ENCODE data around the gene WDR17. TPM values are rescaled to one million over a fixed set of nuclear protein-coding genes. Genes with fewer than 3 reads are reported as not detected.

WDR17 gene
- total and polyA plus RNA-seq, 2 donors (not counting 1 experiment from before 2014, with no cell fraction given): 1.7 to 4.5 TPM

GRCh38 chr4:176038789-176039188 lies 26.9 kb upstream of the WDR17 start:
- Histone ChIP-seq H4K20me1 (ENCODE audit: control insufficient read depth, extremely low read depth, insufficient read depth, low read length) (no peaks in the 10 kb centered on the region), H3K4me3 (replicated peaks in 1 of 4; ENCODE audit: control extremely low read depth in 1 of 4, insufficient read depth in 1 of 4, low read depth in 3 of 4, low read length in 4 of 4) (no peak overlapping the region), H3K4me1 (ENCODE audit: control insufficient read depth, extremely low read depth, insufficient read depth, low read length) (no peaks in the 10 kb centered on the region), H3K79me2 (ENCODE audit: control insufficient read depth, insufficient read depth, low read length) (no peaks in the 10 kb centered on the region), H3K36me3 (ENCODE audit: control insufficient read depth, insufficient read depth, low read length) (no peaks in the 10 kb centered on the region), H3K27me3 (ENCODE audit: control insufficient read depth, insufficient read depth, low read length) (no peaks in the 10 kb centered on the region), H3K9ac (ENCODE audit: insufficient read depth, low read length) (no peak overlapping the region), H2AFZ (ENCODE audit: low read length) (no peak overlapping the region), H3K27ac (ENCODE audit: insufficient read depth, low read length) (no peak overlapping the region), H3K4me2 (ENCODE audit: extremely low read depth, insufficient read depth, low read length) (no peak overlapping the region), H3K9me3 (ENCODE audit: control insufficient read depth, insufficient read depth, low read depth, low read length) (no peaks in the 10 kb centered on the region)
- TF ChIP-seq CTCF (conservative IDR thresholded peaks at IDR 0.05 in 1 of 2, IDR thresholded peaks at IDR 0.05 in 1 of 2; ENCODE audit: low read depth in 1 of 2, low read length in 2 of 2) (no peak), EZH2 (IDR thresholded peaks at IDR 0.05; ENCODE audit: low read length, missing control alignments) (no peak)
- DNase-seq (ENCODE audit: low read depth in 2 of 2): no peak

GRCh38 chr4:176042195-176042594 lies 23.4 kb upstream of the WDR17 start:
- no peak overlapping the region for H3K27ac ChIP-seq (ENCODE audit: insufficient read depth, low read length)
- H3K4me1 ChIP-seq (ENCODE audit: control insufficient read depth, extremely low read depth, insufficient read depth, low read length): no peaks in the 10 kb centered on the region
- H3K36me3 ChIP-seq (ENCODE audit: control insufficient read depth, insufficient read depth, low read length): no peaks in the 10 kb centered on the region
- no peak overlapping the region for H3K9ac ChIP-seq (ENCODE audit: insufficient read depth, low read length)
- no peak overlapping the region for H2AFZ ChIP-seq (ENCODE audit: low read length)
- H3K79me2 ChIP-seq (ENCODE audit: control insufficient read depth, insufficient read depth, low read length): no peaks in the 10 kb centered on the region
- H3K4me2 ChIP-seq (ENCODE audit: extremely low read depth, insufficient read depth, low read length): no peak overlapping the region
- no peaks in the 10 kb centered on the region for H4K20me1 ChIP-seq (ENCODE audit: control insufficient read depth, extremely low read depth, insufficient read depth, low read length)
- no peaks in the 10 kb centered on the region for H3K9me3 ChIP-seq (ENCODE audit: control insufficient read depth, insufficient read depth, low read depth, low read length)
- no peak overlapping the region for H3K4me3 ChIP-seq (replicated peaks in 1 of 4; ENCODE audit: control extremely low read depth in 1 of 4, insufficient read depth in 1 of 4, low read depth in 3 of 4, low read length in 4 of 4)
- no peaks in the 10 kb centered on the region for H3K27me3 ChIP-seq (ENCODE audit: control insufficient read depth, insufficient read depth, low read length)
- DNase-seq (ENCODE audit: low read depth in 2 of 2): no peak
- TF ChIP-seq EZH2 (IDR thresholded peaks at IDR 0.05; ENCODE audit: low read length, missing control alignments) (no peak), CTCF (conservative IDR thresholded peaks at IDR 0.05 in 1 of 2, IDR thresholded peaks at IDR 0.05 in 1 of 2; ENCODE audit: low read depth in 1 of 2, low read length in 2 of 2) (no peak)

GRCh38 chr4:176043838-176044588 lies 21.6 kb upstream of the WDR17 start:
- DNase-seq (ENCODE audit: low read depth in 2 of 2): no peak
- no peak overlapping the region for H2AFZ ChIP-seq (ENCODE audit: low read length)
- no peaks in the 10 kb centered on the region for H4K20me1 ChIP-seq (ENCODE audit: control insufficient read depth, extremely low read depth, insufficient read depth, low read length)
- H3K4me3 ChIP-seq (replicated peaks in 1 of 4; ENCODE audit: control extremely low read depth in 1 of 4, insufficient read depth in 1 of 4, low read depth in 3 of 4, low read length in 4 of 4): no peak overlapping the region
- H3K4me2 ChIP-seq (ENCODE audit: extremely low read depth, insufficient read depth, low read length): no peak overlapping the region
- H3K9me3 ChIP-seq (ENCODE audit: control insufficient read depth, insufficient read depth, low read depth, low read length): no peaks in the 10 kb centered on the region
- H3K27ac ChIP-seq (ENCODE audit: insufficient read depth, low read length): no peak overlapping the region
- H3K9ac ChIP-seq (ENCODE audit: insufficient read depth, low read length): no peak overlapping the region
- TF ChIP-seq CTCF (conservative IDR thresholded peaks at IDR 0.05 in 1 of 2, IDR thresholded peaks at IDR 0.05 in 1 of 2; ENCODE audit: low read depth in 1 of 2, low read length in 2 of 2): no peak
- H3K4me1 ChIP-seq (ENCODE audit: control insufficient read depth, extremely low read depth, insufficient read depth, low read length): no peaks in the 10 kb centered on the region
- H3K79me2 ChIP-seq (ENCODE audit: control insufficient read depth, insufficient read depth, low read length): no peaks in the 10 kb centered on the region
- H3K27me3 ChIP-seq (ENCODE audit: control insufficient read depth, insufficient read depth, low read length): no peaks in the 10 kb centered on the region
- no peaks in the 10 kb centered on the region for H3K36me3 ChIP-seq (ENCODE audit: control insufficient read depth, insufficient read depth, low read length)
